Measurements from ENCODE around the gene CTDSPL2.

DNA sequence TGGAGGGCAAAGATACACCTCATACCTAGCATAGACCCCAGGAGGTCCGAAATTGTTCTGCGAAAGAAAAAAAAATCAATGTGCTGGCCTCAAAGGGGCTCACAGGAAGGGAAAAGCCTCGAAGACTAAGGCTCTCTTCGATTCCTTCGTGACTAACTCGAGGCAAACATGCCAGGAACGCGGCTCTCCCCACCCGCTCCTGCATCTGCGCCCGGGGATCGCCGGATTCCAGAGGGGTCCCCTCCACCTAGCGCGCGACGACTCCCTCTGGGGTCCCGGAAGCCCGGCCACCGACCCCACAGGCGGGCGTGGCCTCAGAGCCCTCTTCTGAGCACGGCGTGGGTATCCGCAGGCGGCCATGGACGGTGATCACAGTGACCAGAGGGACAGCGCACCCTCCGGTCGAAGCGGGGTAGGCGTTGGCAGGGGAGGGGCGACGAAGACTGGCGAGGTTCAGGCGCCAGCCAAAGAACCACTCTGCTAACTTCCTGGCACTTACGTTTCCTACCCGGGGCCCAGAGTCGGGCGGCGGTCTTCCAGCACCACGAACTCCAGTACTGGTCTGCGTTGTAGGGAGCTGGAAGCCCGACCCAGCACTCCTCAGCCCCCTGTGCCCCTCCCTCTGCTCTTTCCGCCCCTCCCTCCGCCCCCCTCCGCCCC is 109.0 kb downstream of the CTDSPL2 start:
- TF ChIP-seq, protein P1, sequence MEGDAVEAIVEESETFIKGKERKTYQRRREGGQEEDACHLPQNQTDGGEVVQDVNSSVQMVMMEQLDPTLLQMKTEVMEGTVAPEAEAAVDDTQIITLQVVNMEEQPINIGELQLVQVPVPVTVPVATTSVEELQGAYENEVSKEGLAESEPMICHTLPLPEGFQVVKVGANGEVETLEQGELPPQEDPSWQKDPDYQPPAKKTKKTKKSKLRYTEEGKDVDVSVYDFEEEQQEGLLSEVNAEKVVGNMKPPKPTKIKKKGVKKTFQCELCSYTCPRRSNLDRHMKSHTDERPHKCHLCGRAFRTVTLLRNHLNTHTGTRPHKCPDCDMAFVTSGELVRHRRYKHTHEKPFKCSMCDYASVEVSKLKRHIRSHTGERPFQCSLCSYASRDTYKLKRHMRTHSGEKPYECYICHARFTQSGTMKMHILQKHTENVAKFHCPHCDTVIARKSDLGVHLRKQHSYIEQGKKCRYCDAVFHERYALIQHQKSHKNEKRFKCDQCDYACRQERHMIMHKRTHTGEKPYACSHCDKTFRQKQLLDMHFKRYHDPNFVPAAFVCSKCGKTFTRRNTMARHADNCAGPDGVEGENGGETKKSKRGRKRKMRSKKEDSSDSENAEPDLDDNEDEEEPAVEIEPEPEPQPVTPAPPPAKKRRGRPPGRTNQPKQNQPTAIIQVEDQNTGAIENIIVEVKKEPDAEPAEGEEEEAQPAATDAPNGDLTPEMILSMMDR (IDR thresholded peaks at IDR 0.05) = peak in 5 of 6 experiments; percentile 14 to 57 (median 48)
- peak; percentile 76 to 77 for TF ChIP-seq POLR2A (IDR thresholded peaks at IDR 0.05)

All from Peyer's patch (tissue), 4 donors.